Gastroesophageal sphincter (tissue), 4 donors: ENCODE measurements around the gene METRN. TPM values are rescaled to one million over a fixed set of nuclear protein-coding genes. Genes with fewer than 3 reads are reported as not detected.

Source experiments
- ATAC-seq: fragments of 150-250 bp; one replicate; pipeline ENCODE4 v1.9.1; 2016; ENCODE audit warnings: mild to moderate bottlenecking, moderate library complexity
- H3K27ac ChIP-seq, 4 donors: fragments of 200-600 bp; sonication (generic) in 3 of 4; 1 replicate in 3 of 4; 2 replicates in 1 of 4; pipeline ENCODE4 v1.5.1; 2016 to 2019
- H3K27me3 ChIP-seq: fragments of 200-600 bp; sonication (generic); one replicate; pipeline ENCODE4 v1.5.1; 2019
- H3K36me3 ChIP-seq, 2 donors: fragments of 200-600 bp; sonication (generic); one replicate each; pipeline ENCODE4 v1.5.1; 2019; ENCODE audit warnings: control low read depth in 1 of 2
- H3K4me1 ChIP-seq, 3 donors: fragments of 200-600 bp; sonication (generic); 1 replicate in 2 of 3; 2 replicates in 1 of 3; pipeline ENCODE4 v1.5.1; 2016 to 2019; ENCODE audit warnings: control low read depth in 2 of 3
- H3K4me3 ChIP-seq, 2 donors: fragments of 200-600 bp; sonication (generic); one replicate each; pipeline ENCODE4 v1.5.1; 2019; ENCODE audit warnings: mild to moderate bottlenecking in 1 of 2, moderate library complexity in 1 of 2
- H3K9me3 ChIP-seq, 3 donors: fragments of 200-600 bp; sonication (generic); one replicate each; pipeline ENCODE4 v1.5.1; 2017 to 2019; ENCODE audit warnings: control low read depth in 2 of 3
- EP300 ChIP-seq: sonication (generic); formaldehyde crosslinking; IDR thresholded peaks from one replicate; pipeline ENCODE4 v1.6.1; 2017; ENCODE audit warnings: antibody characterized with exemption, mild to moderate bottlenecking
- POLR2A ChIP-seq, 2 donors: fragments of 450-650 bp; IDR thresholded peaks; one replicate each; pipeline ENCODE4 v1.6.1; 2017; ENCODE audit warnings: antibody characterized with exemption in 2 of 2, mild to moderate bottlenecking in 2 of 2, moderate library complexity in 1 of 2
- POLR2AphosphoS5 ChIP-seq: sonication (generic); formaldehyde crosslinking; IDR thresholded peaks from one replicate; pipeline ENCODE4 v1.6.1; 2017; ENCODE audit warnings: antibody characterized with exemption
- WGBS, 2 donors: methylation state at CpG; one replicate each; pipeline ENCODE4 v1.1.5; 2018; ENCODE audit warnings: low coverage in 1 of 2; 5-methylcytosine and 5-hydroxymethylcytosine counted together
- total RNA-seq, 4 donors: library from RNA; depleted of rRNA; stranded (reverse); fragments of >200 nt; gene quantifications; one replicate each; pipeline ENCODE4 v1.1.0, GENCODE V29; 2016
- TF ChIP-seq, protein P1 (sequence below), 4 experiments: fragments of 200-600 bp in 2 of 4; fragments of 450-650 bp in 2 of 4; sonication (generic) in 1 of 4; IDR thresholded peaks; one replicate each; pipeline ENCODE4 v1.5.1; 2017 to 2019; ENCODE audit warnings: antibody characterized with exemption in 4 of 4, mild to moderate bottlenecking in 2 of 4, moderate library complexity in 2 of 4

The METRN gene
- total RNA-seq, 4 donors from 2014 or later, result 22.6 to 77.7 (median 63.8) TPM

GRCh38 chr16:707062-707538 is 7.8 kb upstream of the METRN start:
- Histone ChIP-seq H3K9me3 (no peaks in the 10 kb centered on the region), H3K4me1 (peaks cover 0 to 44% (median 7%) of the 10 kb centered on the region in 3 donors), H3K27me3 (peaks cover 100% of the 10 kb centered on the region), H3K36me3 (no peaks in the 10 kb centered on the region), H3K27ac (no peak overlapping the region), H3K4me3 (no peak overlapping the region)
- whole genome bisulfite sequencing, 2 donors, result no CpG with 5 or more reads among the region's 14 CpGs
- TF ChIP-seq EP300, result no peak
- TF ChIP-seq POLR2AphosphoS5, result no peak
- no peak for ATAC-seq

- no peaks in the 10 kb centered on the region for H3K9me3 ChIP-seq
- H3K4me3 ChIP-seq, result no peak overlapping the region
- H3K36me3 ChIP-seq, result no peaks in the 10 kb centered on the region
- WGBS, 2 donors, result 67% methylated on average over 3 of the region's 3 CpGs; no CpG with 5 or more reads in 1 of the 2 donors
- ATAC-seq, result no peak
- peaks cover 95% of the 10 kb centered on the region for H3K27me3 ChIP-seq
- TF ChIP-seq POLR2AphosphoS5, result no peak
- TF ChIP-seq, protein P1, sequence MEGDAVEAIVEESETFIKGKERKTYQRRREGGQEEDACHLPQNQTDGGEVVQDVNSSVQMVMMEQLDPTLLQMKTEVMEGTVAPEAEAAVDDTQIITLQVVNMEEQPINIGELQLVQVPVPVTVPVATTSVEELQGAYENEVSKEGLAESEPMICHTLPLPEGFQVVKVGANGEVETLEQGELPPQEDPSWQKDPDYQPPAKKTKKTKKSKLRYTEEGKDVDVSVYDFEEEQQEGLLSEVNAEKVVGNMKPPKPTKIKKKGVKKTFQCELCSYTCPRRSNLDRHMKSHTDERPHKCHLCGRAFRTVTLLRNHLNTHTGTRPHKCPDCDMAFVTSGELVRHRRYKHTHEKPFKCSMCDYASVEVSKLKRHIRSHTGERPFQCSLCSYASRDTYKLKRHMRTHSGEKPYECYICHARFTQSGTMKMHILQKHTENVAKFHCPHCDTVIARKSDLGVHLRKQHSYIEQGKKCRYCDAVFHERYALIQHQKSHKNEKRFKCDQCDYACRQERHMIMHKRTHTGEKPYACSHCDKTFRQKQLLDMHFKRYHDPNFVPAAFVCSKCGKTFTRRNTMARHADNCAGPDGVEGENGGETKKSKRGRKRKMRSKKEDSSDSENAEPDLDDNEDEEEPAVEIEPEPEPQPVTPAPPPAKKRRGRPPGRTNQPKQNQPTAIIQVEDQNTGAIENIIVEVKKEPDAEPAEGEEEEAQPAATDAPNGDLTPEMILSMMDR (IDR thresholded peaks at IDR 0.05), result no peak
- H3K4me1 ChIP-seq, result peaks cover 0 to 44% (median 7%) of the 10 kb centered on the region in 3 donors
- H3K27ac ChIP-seq, result no peak overlapping the region
Measured at GRCh38 chr16:708019-708418, 6.9 kb upstream of the METRN start.

GRCh38 chr16:708959-709358 is 6.0 kb upstream of the METRN start:
- Histone ChIP-seq H3K9me3 (no peaks in the 10 kb centered on the region), H3K4me3 (no peak overlapping the region), H3K4me1 (peaks cover 0 to 44% (median 7%) of the 10 kb centered on the region in 3 donors), H3K27ac (no peak overlapping the region), H3K36me3 (no peaks in the 10 kb centered on the region), H3K27me3 (peaks cover 85% of the 10 kb centered on the region)
- 79 to 100% methylated on average over 1 to 2 of the region's 4 CpGs for WGBS, 2 donors
- ATAC-seq, result no peak
- TF ChIP-seq, protein P1 (IDR thresholded peaks at IDR 0.05), result no peak
- TF ChIP-seq EP300 (no peak), POLR2AphosphoS5 (no peak), POLR2A (IDR thresholded peaks at IDR 0.05) (no peak)

- 6% methylated on average over 6 of the region's 30 CpGs; no CpG with 5 or more reads in 1 of the 2 donors for WGBS, 2 donors
- Histone ChIP-seq H3K4me3 (no peak overlapping the region), H3K27me3 (peaks cover 76% of the 10 kb centered on the region), H3K4me1 (peaks cover 0 to 51% (median 12%) of the 10 kb centered on the region in 3 donors), H3K36me3 (no peaks in the 10 kb centered on the region), H3K27ac (no peak overlapping the region), H3K9me3 (no peaks in the 10 kb centered on the region)
- no peak for TF ChIP-seq POLR2A (IDR thresholded peaks at IDR 0.05)
- TF ChIP-seq, protein P1 (IDR thresholded peaks at IDR 0.05), result no peak
- TF ChIP-seq EP300, result no peak
- no peak for TF ChIP-seq POLR2AphosphoS5
- ATAC-seq, result no peak
Measured at GRCh38 chr16:709566-710499, 5.1 kb upstream of the METRN start.

- no peak for ATAC-seq
- peaks cover 69% of the 10 kb centered on the region for H3K27me3 ChIP-seq
- TF ChIP-seq, protein P1 (IDR thresholded peaks at IDR 0.05), result no peak
- TF ChIP-seq EP300, result no peak
- no peak for TF ChIP-seq POLR2A (IDR thresholded peaks at IDR 0.05)
- TF ChIP-seq POLR2AphosphoS5, result no peak
- H3K27ac ChIP-seq, result no peak overlapping the region
- H3K9me3 ChIP-seq, result no peaks in the 10 kb centered on the region
- 29% methylated on average over 3 of the region's 21 CpGs; no CpG with 5 or more reads in 1 of the 2 donors for WGBS, 2 donors
- H3K4me3 ChIP-seq, result no peak overlapping the region
- peaks cover 0 to 48% (median 12%) of the 10 kb centered on the region in 3 donors for H3K4me1 ChIP-seq
- H3K36me3 ChIP-seq, result no peaks in the 10 kb centered on the region
Measured at GRCh38 chr16:710500-711075, 4.3 kb upstream of the METRN start.
